DMS114 treated with DMSO at 0.1 percent for 48 hours (cell line): ENCODE data around the gene OR2T8.

Source experiments
- DNase-seq: peaks from one replicate; lab custom pipeline; 2025; ENCODE audit not compliant: unreplicated experiment; lab: John Stamatoyannopoulos, UW

Gene OR2T8

GRCh38 chr1:247919952-247920351 lies at the start of gene OR2T8:
Gene OR2T8 (plus strand): TSS chr1:247920252. CDS start chr1:247921018, 766 bp downstream.
- no peak for DNase-seq

- DNase-seq: no peak
Observed at GRCh38 chr1:247883346-247883745, 36.7 kb upstream of the OR2T8 start.

GRCh38 chr1:247884797-247885413 lies 35.1 kb upstream of the OR2T8 start:
- DNase-seq: no peak

GRCh38 chr1:247895163-247895637 lies 24.9 kb upstream of the OR2T8 start, which contains the start of gene OR2W3:
Gene OR2W3 (plus strand): TSS chr1:247895587. CDS start chr1:247895587, 0 bp downstream.
- DNase-seq: no peak

GRCh38 chr1:247895976-247896375 lies 24.1 kb upstream of the OR2T8 start:
- DNase-seq: no peak

GRCh38 chr1:247904122-247904521 lies 15.9 kb upstream of the OR2T8 start:
- no peak for DNase-seq

GRCh38 chr1:247905181-247905580 lies 14.9 kb upstream of the OR2T8 start:
- no peak for DNase-seq

GRCh38 chr1:247905910-247906503 lies 14.0 kb upstream of the OR2T8 start:
- no peak for DNase-seq

GRCh38 chr1:247906504-247907047 lies 13.5 kb upstream of the OR2T8 start:
- no peak for DNase-seq

- no peak for DNase-seq
Observed at GRCh38 chr1:247908766-247909165, 11.3 kb upstream of the OR2T8 start.

GRCh38 chr1:247913786-247914185 lies 6.3 kb upstream of the OR2T8 start:
- no peak for DNase-seq

- no peak for DNase-seq
Observed at GRCh38 chr1:247914941-247915662, 5.0 kb upstream of the OR2T8 start.

- no peak for DNase-seq
Observed at GRCh38 chr1:247923941-247924340, 3.9 kb downstream of the OR2T8 start.

- no peak for DNase-seq
Observed at GRCh38 chr1:247924868-247925267, 4.8 kb downstream of the OR2T8 start, which contains the start of gene OR2AJ1. Gene OR2AJ1 (plus strand): TSS chr1:247924889. CDS start chr1:247933769, 8,880 bp downstream.

GRCh38 chr1:247933989-247934388 lies 13.9 kb downstream of the OR2T8 start:
- no peak for DNase-seq

GRCh38 chr1:247935781-247936180 lies 15.7 kb downstream of the OR2T8 start:
- no peak for DNase-seq

- no peak for DNase-seq
Observed at GRCh38 chr1:247936415-247936814, 16.4 kb downstream of the OR2T8 start.

GRCh38 chr1:247936965-247937734 lies 17.1 kb downstream of the OR2T8 start:
- DNase-seq: peak; percentile 64

GRCh38 chr1:247942624-247943023 lies 22.6 kb downstream of the OR2T8 start:
- DNase-seq: no peak

- no peak for DNase-seq
Observed at GRCh38 chr1:247948558-247948957, 28.5 kb downstream of the OR2T8 start, which contains the start of gene OR2L8. Gene OR2L8 (plus strand): TSS chr1:247948858. CDS start chr1:247948858, 0 bp downstream.

- DNase-seq: no peak
Observed at GRCh38 chr1:247953408-247953807, 33.4 kb downstream of the OR2T8 start.
